ENCODE results near the gene ZEB1. TPM values are rescaled to one million over a fixed set of nuclear protein-coding genes. Genes with fewer than 3 reads are reported as not detected.

Gene ZEB1
- 3.2 and 4.2 TPM in 2 replicates for total RNA-seq (2014; rRNA removed; shearing (Covaris generic))
- polyA plus RNA-seq (2015; cell fraction: cytosol; rRNA removed), result 3.1 and 5.4 TPM in 2 replicates
- 6.7 and 7.1 TPM in 2 replicates for polyA plus RNA-seq (2015; cell fraction: nucleus; rRNA removed)

GRCh38 chr10:31318854-31319601 lies at the start of gene ZEB1:
TSS of gene ZEB1 (plus strand) at chr10:31319216. CDS start at chr10:31319235, 19 bp downstream.
- in situ Hi-C loops (cut with HindIII; ENCODE audit: low pct_unique_long_range_greater_than_20kb, low sequenced_read_pairs), result no loop called here
- peak; percentile 76 for DNase-seq (ENCODE audit: low read depth, low spot score)

- in situ Hi-C loops (cut with HindIII; ENCODE audit: low pct_unique_long_range_greater_than_20kb, low sequenced_read_pairs), result no loop called here
- DNase-seq (ENCODE audit: low read depth, low spot score), result no peak
Observed at GRCh38 chr10:31270954-31271353, 48.1 kb upstream of the ZEB1 start.

GRCh38 chr10:31272841-31273240 lies 46.2 kb upstream of the ZEB1 start:
- no peak for DNase-seq (ENCODE audit: low read depth, low spot score)
- in situ Hi-C loops (cut with HindIII; ENCODE audit: low pct_unique_long_range_greater_than_20kb, low sequenced_read_pairs), result no loop called here

- in situ Hi-C loops (cut with HindIII; ENCODE audit: low pct_unique_long_range_greater_than_20kb, low sequenced_read_pairs), result no loop called here
- no peak for DNase-seq (ENCODE audit: low read depth, low spot score)
Observed at GRCh38 chr10:31273789-31274188, 45.2 kb upstream of the ZEB1 start.

- no peak for DNase-seq (ENCODE audit: low read depth, low spot score)
Observed at GRCh38 chr10:31274310-31274709, 44.7 kb upstream of the ZEB1 start.

GRCh38 chr10:31278279-31278941 lies 40.6 kb upstream of the ZEB1 start:
- in situ Hi-C loops (cut with HindIII; ENCODE audit: low pct_unique_long_range_greater_than_20kb, low sequenced_read_pairs), result no loop called here
- no peak for DNase-seq (ENCODE audit: low read depth, low spot score)

More at GRCh38 chr10:31274310-31274709, 44.7 kb upstream of the ZEB1 start:
- in situ Hi-C loops (cut with HindIII; ENCODE audit: low pct_unique_long_range_greater_than_20kb, low sequenced_read_pairs), result no loop called here

- DNase-seq (ENCODE audit: low read depth, low spot score), result no peak
- in situ Hi-C loops (cut with HindIII; ENCODE audit: low pct_unique_long_range_greater_than_20kb, low sequenced_read_pairs), result no loop called here
Observed at GRCh38 chr10:31280972-31281371, 38.0 kb upstream of the ZEB1 start.

- no peak for DNase-seq (ENCODE audit: low read depth, low spot score)
- in situ Hi-C loops (cut with HindIII; ENCODE audit: low pct_unique_long_range_greater_than_20kb, low sequenced_read_pairs), result no loop called here
Observed at GRCh38 chr10:31288001-31288400, 31.0 kb upstream of the ZEB1 start.

- no peak for DNase-seq (ENCODE audit: low read depth, low spot score)
- in situ Hi-C loops (cut with HindIII; ENCODE audit: low pct_unique_long_range_greater_than_20kb, low sequenced_read_pairs), result no loop called here
Observed at GRCh38 chr10:31288962-31289361, 30.1 kb upstream of the ZEB1 start.

- in situ Hi-C loops (cut with HindIII; ENCODE audit: low pct_unique_long_range_greater_than_20kb, low sequenced_read_pairs), result no loop called here
- DNase-seq (ENCODE audit: low read depth, low spot score), result no peak
Observed at GRCh38 chr10:31290386-31290785, 28.6 kb upstream of the ZEB1 start.

GRCh38 chr10:31291123-31291522 lies 27.9 kb upstream of the ZEB1 start:
- in situ Hi-C loops (cut with HindIII; ENCODE audit: low pct_unique_long_range_greater_than_20kb, low sequenced_read_pairs), result no loop called here
- DNase-seq (ENCODE audit: low read depth, low spot score), result no peak

- DNase-seq (ENCODE audit: low read depth, low spot score), result no peak
- in situ Hi-C loops (cut with HindIII; ENCODE audit: low pct_unique_long_range_greater_than_20kb, low sequenced_read_pairs), result no loop called here
Observed at GRCh38 chr10:31294558-31294957, 24.5 kb upstream of the ZEB1 start.

GRCh38 chr10:31296754-31297153 lies 22.3 kb upstream of the ZEB1 start:
- DNase-seq (ENCODE audit: low read depth, low spot score), result no peak
- in situ Hi-C loops (cut with HindIII; ENCODE audit: low pct_unique_long_range_greater_than_20kb, low sequenced_read_pairs), result no loop called here

GRCh38 chr10:31299119-31299518 lies 19.9 kb upstream of the ZEB1 start:
- in situ Hi-C loops (cut with HindIII; ENCODE audit: low pct_unique_long_range_greater_than_20kb, low sequenced_read_pairs), result no loop called here
- no peak for DNase-seq (ENCODE audit: low read depth, low spot score)

GRCh38 chr10:31303212-31303611 lies 15.8 kb upstream of the ZEB1 start:
- no peak for DNase-seq (ENCODE audit: low read depth, low spot score)
- in situ Hi-C loops (cut with HindIII; ENCODE audit: low pct_unique_long_range_greater_than_20kb, low sequenced_read_pairs), result no loop called here

GRCh38 chr10:31304291-31304970 lies 14.6 kb upstream of the ZEB1 start:
- in situ Hi-C loops (cut with HindIII; ENCODE audit: low pct_unique_long_range_greater_than_20kb, low sequenced_read_pairs), result no loop called here
- no peak for DNase-seq (ENCODE audit: low read depth, low spot score)

- DNase-seq (ENCODE audit: low read depth, low spot score), result no peak
- in situ Hi-C loops (cut with HindIII; ENCODE audit: low pct_unique_long_range_greater_than_20kb, low sequenced_read_pairs), result no loop called here
Observed at GRCh38 chr10:31313396-31313795, 5.6 kb upstream of the ZEB1 start.

All from SK-MEL-5 (cell line).